Right ventricle myocardium inferior (tissue), 1 donor: ENCODE results near the gene GAPDH. TPM values are rescaled to one million over a fixed set of nuclear protein-coding genes. Genes with fewer than 3 reads are reported as not detected.
"Not testable (repeated sequence)": the region's sequence is repeated elsewhere in the genome, so short reads cannot be mapped to it uniquely, and the experiment has no call there.

Experiments used
- ATAC-seq: fragments of 200-7000 bp; cut with Tn5 transposase; one replicate; pipeline ENCODE4 v1.9.1; 2020; ENCODE audit warnings: mild to moderate bottlenecking, moderate library complexity
- DNase-seq: peaks from one replicate; pipeline ENCODE4 v3.0.0; 2021; ENCODE audit errors: missing footprints
- intact Hi-C: fragments of 100-400 bp; cut with DNase I; formaldehyde crosslinking; loops from one replicate; pipeline ENCODE4 v1.11.0; 2022
- total RNA-seq: library from RNA; stranded (reverse); fragmentation: NEBNext Ultra II Directional; extraction: Animal tissue kit (Norgen Biotek cat#: 25700); gene quantifications from one replicate; pipeline ENCODE4 v1.2.1, GENCODE V29; 2021
- donor health status: DM: no; HTN: yes; CAD: no; lungs with severe emphysema.

Gene GAPDH
- total RNA-seq, 1 donor from 2014 or later, result 4,337 TPM

- no peak for ATAC-seq
- DNase-seq, result no peak
- intact Hi-C loops, result no loop called here
These were observed 41.3 kb downstream of the GAPDH start for GRCh38 chr12:6575648-6576047.

- intact Hi-C loops, result no loop called here
- no peak for ATAC-seq
- DNase-seq, result no peak
These were observed 47.9 kb downstream of the GAPDH start for GRCh38 chr12:6582196-6582595.

GRCh38 chr12:6582959-6583358 lies 48.6 kb downstream of the GAPDH start:
- ATAC-seq, result no peak
- intact Hi-C loops, result no loop called here
- no peak for DNase-seq

- ATAC-seq, result no peak
These were observed 50.0 kb downstream of the GAPDH start for GRCh38 chr12:6584293-6584692.

GRCh38 chr12:6586569-6586968 lies 52.3 kb downstream of the GAPDH start:
- DNase-seq, intact Hi-C loops, ATAC-seq: not testable (repeated sequence)

More at GRCh38 chr12:6584293-6584692, 50.0 kb downstream of the GAPDH start:
- DNase-seq, result no peak
- intact Hi-C loops, result no loop called here

Other genes with a start within 250 kb of the GAPDH start
- gene PLEKHG6, start 223.8 kb upstream of the GAPDH start, total RNA-seq, result 0.49 TPM
- gene TNFRSF1A, start 192.4 kb upstream of the GAPDH start, total RNA-seq, result 59.8 TPM
- gene SCNN1A, start 159.0 kb upstream of the GAPDH start, total RNA-seq, result 0.46 TPM
- gene LTBR, start 150.4 kb upstream of the GAPDH start, total RNA-seq, result 34.3 TPM
- not detected for gene CD27, start 89.6 kb upstream of the GAPDH start, total RNA-seq
- gene TAPBPL, start 82.5 kb upstream of the GAPDH start, total RNA-seq, result 15.7 TPM
- 4.2 TPM for gene VAMP1, start 63.8 kb upstream of the GAPDH start, total RNA-seq
- 278 TPM for gene MRPL51, start 41.3 kb upstream of the GAPDH start, total RNA-seq
- gene NCAPD2, start 40.4 kb upstream of the GAPDH start, total RNA-seq, result 11.6 TPM
- 15.9 TPM for gene IFFO1, start 21.5 kb downstream of the GAPDH start, total RNA-seq
- gene NOP2, start 33.8 kb downstream of the GAPDH start, total RNA-seq, result 16.2 TPM
- gene CHD4, start 72.9 kb downstream of the GAPDH start, total RNA-seq, result 165 TPM
- 7.5 TPM for gene LPAR5, start 101.4 kb downstream of the GAPDH start, total RNA-seq
- 1.2 TPM for gene ACRBP, start 112.9 kb downstream of the GAPDH start, total RNA-seq
- gene ING4, start 128.6 kb downstream of the GAPDH start, total RNA-seq, result 21.1 TPM
- 26.0 TPM for gene ZNF384, start 154.9 kb downstream of the GAPDH start, total RNA-seq
- gene PIANP, start 166.3 kb downstream of the GAPDH start, total RNA-seq, result 0.27 TPM
- 83.1 TPM for gene COPS7A, start 189.5 kb downstream of the GAPDH start, total RNA-seq
- 156 TPM for gene MLF2, start 218.6 kb downstream of the GAPDH start, total RNA-seq
- 152 TPM for gene PTMS, start 231.8 kb downstream of the GAPDH start, total RNA-seq
- gene LAG3, start 238.0 kb downstream of the GAPDH start, total RNA-seq, result 0.24 TPM